GM21360 (cell line): Measurements from ENCODE around the gene OR5B2.
A peak's percentile ranks its signal among the peaks of the same experiment; 100 is the strongest.
"Not testable (repeated sequence)": the region's sequence is repeated elsewhere in the genome, so short reads cannot be mapped to it uniquely, and the experiment has no call there.

Experiments used
- ATAC-seq: cut with Tn5 transposase; IDR thresholded peaks from one replicate; pipeline ENCODE4 v1.9.1; 2021; ENCODE audit warnings: mild to moderate bottlenecking, moderate library complexity; ENCODE audit not compliant: unreplicated experiment

The OR5B2 gene

DNA sequence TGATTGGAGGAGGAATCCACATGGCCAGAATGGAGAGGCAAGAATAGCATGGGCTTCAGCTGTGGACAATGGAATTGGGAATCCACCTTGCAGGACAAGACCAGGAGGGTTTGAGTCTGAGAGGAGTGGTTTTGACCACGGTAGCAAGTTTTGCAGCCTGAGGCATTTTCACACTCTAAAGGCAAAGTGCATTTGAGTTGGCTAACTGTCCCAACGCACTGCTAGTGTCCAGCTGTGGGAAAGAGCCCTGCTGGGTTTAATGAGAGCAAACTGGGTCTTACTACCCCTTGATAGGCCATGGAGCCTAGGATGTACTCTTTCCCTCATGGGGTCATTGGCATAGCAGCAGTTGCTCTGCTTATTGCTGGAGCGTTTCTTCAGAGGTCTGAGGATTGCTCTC lies at the start of gene OR5B2:
Gene OR5B2 (minus strand): TSS at position 101 of the 400 bp plus-strand sequence. CDS start 4,860 bp downstream, outside the sequence.
- no peak for ATAC-seq

GRCh38 chr11:58471892-58472291 lies 44.0 kb upstream of the OR5B2 start:
- ATAC-seq: no peak

GRCh38 chr11:58466293-58466692 lies 38.4 kb upstream of the OR5B2 start:
- no peak for ATAC-seq

GRCh38 chr11:58465690-58466089 lies 37.8 kb upstream of the OR5B2 start:
- no peak for ATAC-seq

DNA sequence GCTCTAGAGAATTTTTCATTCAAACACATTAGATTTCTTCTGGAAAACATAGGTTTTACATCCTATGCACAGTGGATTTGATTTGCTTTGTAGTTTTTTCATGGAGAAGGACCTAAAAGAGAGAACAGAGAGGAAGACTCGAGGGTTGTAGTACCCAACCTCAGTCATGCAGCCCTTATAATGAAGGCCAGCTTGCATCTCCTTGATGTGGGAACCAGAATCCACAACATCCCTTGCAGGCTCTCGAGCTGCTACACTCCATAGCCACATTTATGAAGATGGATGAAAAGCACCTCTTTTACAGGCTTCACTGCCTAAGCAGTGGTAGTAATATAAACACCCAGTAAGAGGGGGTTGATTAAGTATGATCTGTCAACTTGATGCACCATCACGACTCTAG lies 23.7 kb upstream of the OR5B2 start:
- ATAC-seq: no peak

- ATAC-seq: no peak
These were observed 18.4 kb upstream of the OR5B2 start for GRCh38 chr11:58446294-58446693.

GRCh38 chr11:58444300-58444699 lies 16.4 kb upstream of the OR5B2 start:
- ATAC-seq: no peak

- ATAC-seq: no peak
These were observed 14.2 kb upstream of the OR5B2 start, which contains the start of gene OR5B12 for GRCh38 chr11:58442136-58442535. OR5B12 (minus strand) TSS chr11:58442236; CDS start chr11:58440151, 2,085 bp downstream.

DNA sequence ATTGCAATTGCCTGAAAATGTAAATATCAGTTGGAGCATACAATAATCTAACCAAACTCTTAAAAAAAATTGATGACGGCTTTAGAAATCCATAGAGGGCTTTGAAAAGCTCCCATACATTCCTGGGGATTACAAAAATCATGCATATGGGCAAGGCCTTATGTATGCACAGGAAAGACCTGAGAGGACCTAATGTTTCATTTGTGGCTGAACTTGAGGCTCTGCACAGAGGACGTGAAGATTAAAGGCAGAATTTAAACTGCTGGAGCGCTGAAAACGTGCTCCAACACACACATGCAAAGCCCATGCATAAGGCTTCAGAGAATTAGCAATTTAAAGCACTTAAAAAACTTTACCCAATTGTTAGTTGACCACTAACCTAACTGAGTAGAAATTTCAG lies 10.6 kb upstream of the OR5B2 start:
- no peak for ATAC-seq

GRCh38 chr11:58434217-58434616 lies 6.3 kb upstream of the OR5B2 start:
- no peak for ATAC-seq

DNA sequence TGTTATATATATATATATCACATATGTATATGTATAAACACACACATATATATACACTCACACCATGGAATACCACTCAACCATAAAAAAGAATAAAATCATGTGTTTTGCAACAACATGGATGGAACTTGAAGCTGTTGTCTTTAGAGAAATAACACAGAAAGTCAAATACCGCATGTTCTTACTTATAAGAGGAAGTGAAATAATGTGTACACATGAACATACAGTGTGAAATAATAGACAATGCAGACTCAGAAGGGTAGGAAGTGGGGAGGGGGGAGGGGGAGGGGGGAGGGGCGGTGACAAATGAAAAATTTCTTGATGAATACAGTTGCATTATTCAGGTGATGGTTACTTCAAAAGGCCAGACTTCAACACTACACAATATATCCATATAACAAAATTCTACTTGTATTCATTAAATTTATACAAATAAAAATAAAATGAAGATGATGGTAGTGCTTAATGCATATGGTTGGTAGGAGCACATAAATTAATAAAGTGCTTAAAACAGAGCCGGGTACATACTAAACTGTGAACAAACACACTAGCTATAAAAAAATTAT lies 5.8 kb upstream of the OR5B2 start:
- ATAC-seq: peak; percentile 62

DNA sequence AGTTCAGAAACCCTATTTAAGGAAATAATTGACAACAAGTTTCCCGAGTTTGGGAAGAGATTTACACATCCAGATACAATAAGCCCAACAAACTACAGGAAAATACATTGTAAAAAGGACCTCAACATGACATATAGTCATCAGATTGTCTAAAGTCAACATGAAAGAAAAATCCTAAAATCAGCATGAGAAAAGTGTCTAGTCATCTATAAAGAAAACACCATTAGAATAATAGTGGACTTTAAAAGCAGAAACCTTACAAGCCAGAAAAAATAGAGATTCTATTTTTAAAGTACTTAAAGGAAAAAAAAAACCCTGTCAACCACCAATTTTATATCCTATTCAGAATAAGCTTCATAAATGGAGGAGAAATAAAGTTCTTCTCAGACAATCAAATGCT lies 1.4 kb upstream of the OR5B2 start:
- no peak for ATAC-seq

- ATAC-seq: no peak
These were observed 21.1 kb downstream of the OR5B2 start, which contains the start of gene OR5B3 for GRCh38 chr11:58406774-58407173. OR5B3 (minus strand) TSS chr11:58406874; CDS start chr11:58403409, 3,465 bp downstream.

DNA sequence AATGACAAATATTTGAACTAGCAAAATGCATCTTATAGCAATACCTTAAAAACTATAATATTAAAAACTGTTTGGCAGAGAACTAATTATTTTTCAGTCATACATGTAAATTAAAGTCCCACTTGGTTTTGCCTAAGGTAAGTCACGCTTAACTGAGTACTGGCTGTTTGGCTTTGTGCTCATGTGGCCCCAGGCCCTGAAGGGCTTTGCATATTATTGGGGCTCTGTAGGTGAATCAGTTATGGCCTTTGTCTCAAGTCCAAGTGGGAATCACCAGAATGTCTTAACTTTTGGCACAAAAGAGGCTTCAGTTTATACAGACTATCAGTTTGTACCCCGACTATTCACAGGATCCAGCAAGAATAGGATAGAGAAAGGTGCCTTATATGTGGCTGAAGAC lies 28.3 kb downstream of the OR5B2 start:
- ATAC-seq: not testable (repeated sequence)

- ATAC-seq: no peak
These were observed 32.3 kb downstream of the OR5B2 start for GRCh38 chr11:58395581-58395980.

DNA sequence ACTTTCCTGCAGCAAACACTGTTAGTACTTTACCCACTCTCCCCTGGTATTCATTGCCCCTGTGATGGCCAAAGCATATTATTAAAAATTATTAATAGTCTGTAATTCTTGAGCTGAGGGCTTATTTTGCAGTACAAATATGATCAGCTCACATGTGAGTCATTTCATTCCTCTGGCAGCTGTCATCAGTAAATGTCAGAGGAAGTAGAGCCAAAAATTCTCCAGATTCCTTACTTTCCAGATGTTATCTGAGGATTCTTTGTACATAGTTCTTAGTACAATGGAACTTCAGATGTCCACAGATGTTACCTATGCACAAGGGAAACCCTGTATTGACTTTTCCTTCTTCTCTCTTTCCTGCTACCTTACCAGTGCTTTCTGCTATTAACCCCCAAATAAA lies 33.7 kb downstream of the OR5B2 start:
- no peak for ATAC-seq

- no peak for ATAC-seq
These were observed 35.2 kb downstream of the OR5B2 start for GRCh38 chr11:58392746-58393145.

DNA sequence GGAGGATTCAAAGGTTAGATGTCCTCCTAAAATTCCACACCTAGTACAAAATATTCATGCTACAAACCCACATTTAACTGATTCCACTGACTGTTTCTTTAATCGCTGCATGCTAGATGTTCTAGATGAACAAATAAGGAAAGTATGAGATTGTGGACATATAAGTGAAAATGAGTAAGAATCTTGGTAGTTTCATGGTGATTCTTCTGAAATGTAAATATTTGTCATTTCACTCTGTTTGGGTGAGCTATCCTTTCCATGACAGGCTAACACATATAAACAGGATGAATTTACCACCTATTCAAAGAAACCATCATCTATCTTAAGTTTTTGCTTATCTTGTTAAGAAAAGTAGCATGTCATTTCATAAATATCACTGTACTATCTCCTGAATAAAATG lies 36.0 kb downstream of the OR5B2 start:
- no peak for ATAC-seq

GRCh38 chr11:58390551-58391063 lies 37.3 kb downstream of the OR5B2 start:
- no peak for ATAC-seq
